GM18505 (cell line): ENCODE data around the gene SLC1A4.
"Not testable (repeated sequence)": the region's sequence is repeated elsewhere in the genome, so short reads cannot be mapped to it uniquely, and the experiment has no call there.

ENCODE experiments used
- ATAC-seq: cut with Tn5 transposase; IDR thresholded peaks from one replicate; pipeline ENCODE4 v1.9.1; 2021; ENCODE audit not compliant: unreplicated experiment
- POLR2A ChIP-seq: IDR thresholded peaks from 4 replicates; pipeline ENCODE4 v1.6.1; 2011; ENCODE audit warnings: borderline replicate concordance; ENCODE audit not compliant: insufficient read depth, insufficient read length; ENCODE audit errors: extremely low read depth

The SLC1A4 gene

GRCh38 chr2:64990876-64991275 lies 1.7 kb downstream of the SLC1A4 start:
- no peak for ATAC-seq
- no peak for TF ChIP-seq POLR2A

- ATAC-seq: no peak
- TF ChIP-seq POLR2A: no peak
Measured at GRCh38 chr2:64992218-64992617, 3.0 kb downstream of the SLC1A4 start.

- TF ChIP-seq POLR2A: no peak
- ATAC-seq: no peak
Measured at GRCh38 chr2:64992990-64993389, 3.8 kb downstream of the SLC1A4 start.

GRCh38 chr2:64995041-64995440 lies 5.8 kb downstream of the SLC1A4 start:
- ATAC-seq: no peak

GRCh38 chr2:64996871-64997307 lies 7.7 kb downstream of the SLC1A4 start:
- TF ChIP-seq POLR2A: no peak
- ATAC-seq: no peak

More at GRCh38 chr2:64995041-64995440, 5.8 kb downstream of the SLC1A4 start:
- TF ChIP-seq POLR2A: no peak

GRCh38 chr2:64998658-64999061 lies 9.5 kb downstream of the SLC1A4 start:
- no peak for TF ChIP-seq POLR2A
- ATAC-seq: no peak

- TF ChIP-seq POLR2A: no peak
- ATAC-seq: no peak
Measured at GRCh38 chr2:64999754-65000153, 10.6 kb downstream of the SLC1A4 start.

- ATAC-seq: no peak
- no peak for TF ChIP-seq POLR2A
Measured at GRCh38 chr2:65000644-65001043, 11.4 kb downstream of the SLC1A4 start.

GRCh38 chr2:65003037-65003436 lies 13.8 kb downstream of the SLC1A4 start:
- ATAC-seq: no peak
- no peak for TF ChIP-seq POLR2A

- ATAC-seq: not testable (repeated sequence)
Measured at GRCh38 chr2:65004232-65004631, 15.0 kb downstream of the SLC1A4 start.

- no peak for TF ChIP-seq POLR2A
- ATAC-seq: no peak
Measured at GRCh38 chr2:65013776-65014175, 24.6 kb downstream of the SLC1A4 start.

GRCh38 chr2:65015731-65016130 lies 26.5 kb downstream of the SLC1A4 start:
- ATAC-seq: no peak
- no peak for TF ChIP-seq POLR2A

GRCh38 chr2:65016789-65017188 lies 27.6 kb downstream of the SLC1A4 start:
- no peak for ATAC-seq
- TF ChIP-seq POLR2A: no peak

GRCh38 chr2:65017335-65017734 lies 28.1 kb downstream of the SLC1A4 start:
- no peak for ATAC-seq
- TF ChIP-seq POLR2A: no peak

- TF ChIP-seq POLR2A: no peak
- no peak for ATAC-seq
Measured at GRCh38 chr2:65018141-65018582, 29.0 kb downstream of the SLC1A4 start.
